NCI-H82 treated with DMSO at 0.1 percent for 48 hours (cell line): Measurements from ENCODE around the gene BRD1.
"Not testable (repeated sequence)": the region's sequence is repeated elsewhere in the genome, so short reads cannot be mapped to it uniquely, and the experiment has no call there.

Source experiments
- DNase-seq: peaks from one replicate; lab custom pipeline; 2025; ENCODE audit not compliant: unreplicated experiment; lab: John Stamatoyannopoulos, UW

Gene BRD1

GRCh38 chr22:49827271-49827852 is 311 bp downstream of the BRD1 start:
- no peak for DNase-seq

- no peak for DNase-seq
Observed at GRCh38 chr22:49826603-49827270, 936 bp downstream of the BRD1 start.

- DNase-seq, result no peak
Observed at GRCh38 chr22:49825944-49826602, 1.6 kb downstream of the BRD1 start.

- no peak for DNase-seq
Observed at GRCh38 chr22:49825436-49825835, 2.2 kb downstream of the BRD1 start.

GRCh38 chr22:49824936-49825335 is 2.7 kb downstream of the BRD1 start:
- DNase-seq, result no peak

GRCh38 chr22:49824185-49824925 is 3.3 kb downstream of the BRD1 start:
- no peak for DNase-seq

GRCh38 chr22:49823289-49824045 is 4.2 kb downstream of the BRD1 start:
- DNase-seq, result no peak

GRCh38 chr22:49821741-49822140 is 5.9 kb downstream of the BRD1 start:
- not testable (repeated sequence) for DNase-seq

GRCh38 chr22:49820984-49821383 is 6.7 kb downstream of the BRD1 start:
- DNase-seq, result no peak

GRCh38 chr22:49817359-49817758 is 10.3 kb downstream of the BRD1 start:
- no peak for DNase-seq

- DNase-seq, result no peak
Observed at GRCh38 chr22:49815641-49816091, 12.0 kb downstream of the BRD1 start.

- DNase-seq, result no peak
Observed at GRCh38 chr22:49814856-49815255, 12.8 kb downstream of the BRD1 start.

- no peak for DNase-seq
Observed at GRCh38 chr22:49814164-49814686, 13.4 kb downstream of the BRD1 start.

GRCh38 chr22:49812838-49813237 is 14.8 kb downstream of the BRD1 start:
- DNase-seq, result no peak

GRCh38 chr22:49811020-49811791 is 16.5 kb downstream of the BRD1 start:
- no peak for DNase-seq

- no peak for DNase-seq
Observed at GRCh38 chr22:49810363-49811019, 17.2 kb downstream of the BRD1 start.

- no peak for DNase-seq
Observed at GRCh38 chr22:49807780-49808708, 19.6 kb downstream of the BRD1 start.

GRCh38 chr22:49807129-49807528 is 20.5 kb downstream of the BRD1 start:
- DNase-seq, result no peak
